IPS DF 19.7 (cell line): Measurements from ENCODE around the gene GSTCD.

Source experiments
- DNase-seq: peaks from one replicate; pipeline ENCODE4 v3.0.0-alpha.2; 2013; ENCODE audit warnings: low read depth, low spot score

The GSTCD gene

DNA sequence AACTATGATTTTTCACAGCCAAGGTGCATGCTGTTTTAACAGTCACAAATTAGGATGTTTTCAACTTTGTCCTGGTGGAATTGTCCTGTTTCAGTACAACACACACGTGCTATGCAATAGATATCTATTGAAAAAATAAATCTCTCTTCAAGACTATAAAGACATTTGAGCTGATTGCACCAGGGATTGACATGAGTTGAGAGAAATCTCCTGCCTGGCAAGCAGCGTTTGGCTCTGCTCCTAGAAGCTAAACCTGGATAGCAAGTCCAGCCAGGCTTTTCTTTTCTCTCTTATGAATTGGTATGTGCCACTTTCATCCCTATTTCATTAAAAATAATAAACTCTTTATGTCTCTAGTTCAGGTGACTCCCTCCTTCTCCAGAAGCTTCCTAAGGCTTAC, 170.1 kb downstream of the GSTCD start:
- no peak for DNase-seq

DNA sequence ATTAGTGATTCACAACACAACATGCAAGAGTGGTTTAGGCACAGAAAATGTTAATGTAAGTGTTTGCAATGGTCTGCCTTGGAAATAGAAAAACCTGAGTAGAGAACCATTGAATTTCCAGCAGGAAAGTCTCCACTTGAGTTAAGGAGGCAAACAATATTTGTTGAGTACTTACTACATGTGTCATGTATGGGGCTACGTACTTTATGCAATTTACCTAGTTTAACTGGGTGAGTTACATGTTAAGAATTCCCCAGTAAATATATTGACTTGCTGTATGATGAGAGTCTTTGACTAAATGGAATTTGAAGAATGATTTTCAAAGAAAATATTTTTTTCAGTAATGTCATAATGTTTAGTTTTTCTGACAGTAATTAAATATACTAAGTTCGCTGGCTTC, 178.9 kb downstream of the GSTCD start:
- DNase-seq, result no peak

DNA sequence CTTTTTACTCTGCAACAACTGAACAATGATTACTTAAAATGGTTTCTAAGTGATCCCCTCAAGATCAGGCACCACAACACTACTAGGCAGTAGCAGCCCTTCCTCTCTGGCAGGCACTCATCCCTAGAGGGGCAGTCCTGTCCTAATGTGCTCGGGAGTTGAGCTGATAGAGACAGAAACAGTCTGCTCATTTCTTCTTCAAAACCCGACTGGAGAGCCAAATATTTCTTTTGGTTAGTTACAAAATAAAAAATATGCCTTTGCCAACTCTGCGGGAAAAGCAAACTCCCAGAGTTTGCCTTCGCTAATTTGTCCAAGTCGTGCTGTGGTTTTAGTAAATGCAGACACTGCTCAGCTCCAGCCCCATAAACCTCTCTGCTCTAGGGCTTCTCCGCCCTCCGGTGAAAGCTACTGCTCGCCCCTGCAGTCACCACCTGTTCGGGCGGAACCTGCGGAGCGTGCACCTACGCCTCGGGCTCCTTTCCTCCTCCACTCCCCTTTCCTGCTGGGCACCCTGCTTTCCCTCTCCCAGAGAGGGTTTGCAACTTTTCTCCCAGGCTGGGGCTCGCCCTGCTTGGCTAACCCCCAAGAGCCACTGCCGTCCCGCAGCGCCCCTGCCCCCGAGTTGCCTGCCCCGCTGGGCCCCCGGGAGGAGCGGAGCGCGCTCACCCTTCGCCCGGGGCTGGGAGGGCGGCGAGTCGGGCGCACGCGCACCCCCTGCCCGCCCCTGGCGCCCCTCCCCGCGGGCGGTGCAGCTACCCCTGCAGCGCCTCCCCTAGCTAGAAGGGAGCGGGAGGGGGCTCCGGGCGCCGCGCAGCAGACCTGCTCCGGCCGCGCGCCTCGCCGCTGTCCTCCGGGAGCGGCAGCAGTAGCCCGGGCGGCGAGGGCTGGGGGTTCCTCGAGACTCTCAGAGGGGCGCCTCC, 186.3 kb downstream of the GSTCD start, which contains the start of gene NPNT:
Gene NPNT (plus strand): TSS at position 812 of the 923 bp plus-strand sequence. CDS start 182 bp downstream, outside the sequence.
- DNase-seq, result no peak

DNA sequence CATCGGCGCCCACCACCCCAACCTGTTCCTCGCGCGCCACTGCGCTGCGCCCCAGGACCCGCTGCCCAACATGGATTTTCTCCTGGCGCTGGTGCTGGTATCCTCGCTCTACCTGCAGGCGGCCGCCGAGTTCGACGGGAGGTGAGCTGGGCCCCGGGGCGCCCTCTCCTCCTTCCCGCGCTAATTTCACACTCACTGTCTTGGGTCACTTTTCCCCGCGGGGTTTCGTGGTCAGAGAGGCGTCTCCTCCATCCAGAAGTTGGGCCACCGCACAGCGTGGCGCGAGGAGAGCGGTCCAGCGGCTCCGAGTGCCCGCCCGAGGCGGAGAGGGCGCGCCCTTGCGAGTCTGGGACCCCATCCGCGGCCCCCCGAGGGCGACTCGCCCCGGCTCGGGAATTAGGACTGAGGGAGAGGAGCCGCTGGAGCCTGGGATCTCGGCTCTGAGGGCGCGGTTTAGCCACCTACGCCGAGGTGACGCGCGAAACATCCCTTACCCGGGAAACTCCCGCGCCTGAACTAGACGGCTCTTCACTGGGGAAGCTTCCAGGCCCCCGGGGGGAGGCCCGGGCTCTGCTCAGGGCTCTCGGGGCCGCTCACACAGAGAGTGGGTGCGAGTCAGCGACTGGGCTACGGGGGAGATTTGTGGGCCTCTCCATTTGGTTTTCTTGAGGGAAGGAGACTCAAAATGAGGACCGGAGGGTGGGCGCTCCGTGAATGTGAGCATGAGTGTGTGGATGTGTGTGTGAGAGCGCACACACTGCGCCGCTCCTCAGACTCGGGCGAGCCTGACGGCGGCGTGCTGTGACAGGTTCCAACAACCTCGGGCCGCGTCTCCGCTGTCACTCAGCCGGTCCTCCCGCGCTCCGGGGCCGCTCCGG, 187.2 kb downstream of the GSTCD start:
- DNase-seq, result no peak

DNA sequence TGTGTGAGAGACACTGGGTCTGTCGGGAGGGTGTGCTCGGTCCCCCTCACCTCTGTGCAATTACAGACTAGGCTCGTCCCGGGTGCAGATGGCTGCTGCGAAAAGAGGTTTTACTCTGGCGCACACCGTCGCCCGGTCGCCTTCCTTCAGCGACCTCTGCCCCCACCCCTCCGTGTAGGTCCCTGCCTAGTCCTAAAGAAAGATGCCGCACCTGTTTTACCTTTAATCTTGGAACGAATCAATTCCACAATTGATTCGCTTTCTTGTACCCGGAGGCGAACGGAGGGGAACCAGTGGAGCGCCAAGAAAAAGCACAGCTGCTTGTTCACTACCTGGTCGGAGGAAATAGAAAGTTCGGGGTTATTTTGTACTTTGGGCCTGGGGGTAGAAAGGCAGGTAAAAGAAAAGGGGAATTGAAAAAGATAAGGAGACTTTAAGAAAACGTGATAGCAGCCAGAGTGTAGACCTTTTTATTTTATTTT, 187.9 kb downstream of the GSTCD start:
- DNase-seq, result no peak
